CD14-positive monocyte (primary cell): Measurements from ENCODE around the gene SIGLEC12. TPM values are rescaled to one million over a fixed set of nuclear protein-coding genes. Genes with fewer than 3 reads are reported as not detected.

Experiments
- DNase-seq, 3 donors: peaks; one replicate each; pipeline ENCODE4 v3.0.0-alpha.2; 2011 to 2022
- H2AFZ ChIP-seq: 2 replicates; pipeline ENCODE4 v1.6.0; 2012; ENCODE audit warnings: mild to moderate bottlenecking, low read depth, low read length, inconsistent platforms; ENCODE audit not compliant: insufficient read depth, poor library complexity, severe bottlenecking
- H3K27ac ChIP-seq, 2 donors: 1 replicate in 1 of 2; 2 replicates in 1 of 2; pipeline ENCODE4 v1.5.1; 2012 to 2013; ENCODE audit warnings: low read length in 2 of 2, control low read depth in 1 of 2, inconsistent platforms in 1 of 2, low read depth in 1 of 2, mild to moderate bottlenecking in 1 of 2
- H3K27me3 ChIP-seq, 2 donors: one replicate each; pipeline versions ENCODE4 v1.6.0 to v1.6.1; 2011 to 2013; ENCODE audit warnings: low read length in 2 of 2; ENCODE audit not compliant: control insufficient read depth in 2 of 2, insufficient read depth in 2 of 2
- H3K36me3 ChIP-seq, 2 donors: replicated peaks in 1 of 2; 1 replicate in 1 of 2; 2 replicates in 1 of 2; pipeline versions ENCODE4 v1.5.1 to v1.6.1; 2012 to 2013; ENCODE audit warnings: low read length in 2 of 2, control low read depth in 1 of 2, inconsistent platforms in 1 of 2, mild to moderate bottlenecking in 1 of 2; ENCODE audit not compliant: insufficient read depth in 2 of 2, control insufficient read depth in 1 of 2
- H3K4me1 ChIP-seq, 2 donors: 1 replicate in 1 of 2; 2 replicates in 1 of 2; pipeline versions ENCODE4 v1.5.1 to v1.6.1; 2012 to 2013; ENCODE audit warnings: low read length in 2 of 2, control low read depth in 1 of 2, inconsistent platforms in 1 of 2, mild to moderate bottlenecking in 1 of 2, moderate library complexity in 1 of 2; ENCODE audit not compliant: insufficient read depth in 2 of 2, control insufficient read depth in 1 of 2
- H3K4me2 ChIP-seq: replicated peaks from 2 replicates; pipeline ENCODE3; 2012; ENCODE audit warnings: low read length, moderate library complexity, mild to moderate bottlenecking; ENCODE audit not compliant: poor library complexity, severe bottlenecking; ENCODE audit errors: extremely low read depth
- H3K4me3 ChIP-seq, 3 experiments: fragments of 200-600 bp in 1 of 3; sonication (generic) in 1 of 3; replicated peaks in 1 of 3; 1 replicate in 2 of 3; 2 replicates in 1 of 3; pipeline ENCODE4 v1.5.1; 2011 to 2013; ENCODE audit warnings: low read length in 3 of 3, mild to moderate bottlenecking in 3 of 3, control low read depth in 2 of 3, low read depth in 2 of 3, inconsistent platforms in 1 of 3, moderate library complexity in 1 of 3
- H3K79me2 ChIP-seq: 2 replicates; pipeline ENCODE4 v1.6.0; 2012; ENCODE audit warnings: mild to moderate bottlenecking, control low read depth, inconsistent platforms, low read length, moderate library complexity; ENCODE audit not compliant: insufficient read depth
- H3K9ac ChIP-seq: 2 replicates; pipeline ENCODE4 v1.6.0; 2017; ENCODE audit warnings: low read length, mild to moderate bottlenecking; ENCODE audit not compliant: insufficient read depth, poor library complexity, severe bottlenecking
- H3K9me3 ChIP-seq, 2 donors: replicated peaks in 1 of 2; 1 replicate in 1 of 2; 2 replicates in 1 of 2; pipeline versions ENCODE4 v1.5.1 to v1.6.1; 2012 to 2013; ENCODE audit warnings: low read length in 2 of 2, control low read depth in 1 of 2; ENCODE audit not compliant: control insufficient read depth in 1 of 2, insufficient read depth in 1 of 2
- H4K20me1 ChIP-seq: 2 replicates; pipeline ENCODE4 v1.6.0; 2012; ENCODE audit warnings: mild to moderate bottlenecking, low read length, control low read depth, moderate library complexity; ENCODE audit not compliant: insufficient read depth
- H3K27ac Mint-ChIP-seq, 7 donors: one replicate each; pipeline ENCODE4 v1.8.0; 2020; ENCODE audit warnings: mild to moderate bottlenecking in 7 of 7, mixed read lengths in 7 of 7, moderate library complexity in 6 of 7, inconsistent platforms in 2 of 7
- H3K27me3 Mint-ChIP-seq, 3 donors: one replicate each; pipeline ENCODE4 v1.8.0; 2021 to 2022; ENCODE audit warnings: low read depth in 3 of 3, mild to moderate bottlenecking in 3 of 3, mixed read lengths in 3 of 3, moderate library complexity in 3 of 3, inconsistent platforms in 1 of 3
- H3K36me3 Mint-ChIP-seq, 2 donors: one replicate each; pipeline ENCODE4 v1.8.0; 2020; ENCODE audit warnings: mixed read lengths in 2 of 2, inconsistent platforms in 1 of 2, mild to moderate bottlenecking in 1 of 2
- H3K4me1 Mint-ChIP-seq: one replicate; pipeline ENCODE4 v1.8.0; 2020; ENCODE audit warnings: mild to moderate bottlenecking, mixed read lengths
- H3K4me3 Mint-ChIP-seq, 2 donors: one replicate each; pipeline ENCODE4 v1.8.0; 2020; ENCODE audit warnings: mild to moderate bottlenecking in 2 of 2, mixed read lengths in 2 of 2, moderate library complexity in 1 of 2
- H3K9me3 Mint-ChIP-seq, 7 donors: one replicate each; pipeline ENCODE4 v1.8.0; 2020 to 2022; ENCODE audit warnings: mixed read lengths in 7 of 7, mild to moderate bottlenecking in 6 of 7, moderate library complexity in 6 of 7, inconsistent platforms in 2 of 7
- WGBS: methylation state at CpG from one replicate; pipeline ENCODE4 v1.1.5; 2013; ENCODE audit warnings: missing lambda C conversion rate; ENCODE audit not compliant: insufficient coverage; 5-methylcytosine and 5-hydroxymethylcytosine counted together
- intact Hi-C, 2 donors: fragments of 100-400 bp; cut with micrococcal nuclease; formaldehyde crosslinking; loops; one replicate each; pipeline versions ENCODE4 v1.15.0 to v1.15.1; 2023
- polyA plus RNA-seq, 3 donors: library from polyadenylated mRNA; depleted of rRNA in 1 of 3; unstranded in 2 of 3; stranded (reverse) in 1 of 3; fragments of 300-500 nt in 2 of 3; fragments of >200 nt in 1 of 3; fragmentation: Illumina TruSeq in 2 of 3; gene quantifications; 1 replicate in 2 of 3; 2 replicates in 1 of 3; pipeline ENCODE4 v1.2.3, GENCODE V29; 2012 to 2021
- TF ChIP-seq, protein P1 (sequence below): fragments of 200-600 bp; IDR thresholded peaks from one replicate; pipeline ENCODE4 v1.8.0; 2022; ENCODE audit warnings: antibody characterized with exemption, mild to moderate bottlenecking

Gene SIGLEC12
- polyA plus RNA-seq, 3 donors: 0.24 to 1.8 (median 1.3) TPM

DNA sequence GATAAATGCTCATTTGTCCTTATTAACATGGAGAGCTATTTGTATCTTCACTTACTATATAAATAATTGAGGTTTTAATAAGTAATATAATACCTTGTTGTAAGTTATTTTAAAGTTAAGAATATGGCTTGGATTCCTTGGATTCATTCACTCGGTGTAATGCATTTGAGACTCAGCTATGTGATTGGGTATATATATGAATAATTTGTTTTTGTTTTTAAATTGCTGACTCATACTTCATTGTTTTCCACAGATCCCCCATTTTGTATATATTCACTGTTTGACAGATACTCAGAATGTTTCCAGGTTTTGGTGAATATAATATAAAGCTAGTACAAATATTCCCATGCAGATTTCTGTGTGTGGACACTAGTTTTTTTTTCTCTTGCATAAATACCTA lies 30.1 kb downstream of the SIGLEC12 start:
- peaks cover 0 to 3% of the 10 kb centered on the region in 2 donors for H3K36me3 Mint-ChIP-seq
- peaks cover 3 to 5% (median 4%) of the 10 kb centered on the region in 7 donors for H3K9me3 Mint-ChIP-seq
- H2AFZ ChIP-seq: no peak overlapping the region
- H3K27me3 ChIP-seq: no peaks in the 10 kb centered on the region
- no peak overlapping the region for H3K4me3 ChIP-seq
- H3K9me3 ChIP-seq: peaks cover 0 to 2% of the 10 kb centered on the region in 2 donors
- intact Hi-C loops: loop anchor here in 1 of 2 donors (5.0 kb wide), 2 partner anchors 136 to 191 kb away; no protein-coding TSS in a partner anchor
- TF ChIP-seq, protein P1, sequence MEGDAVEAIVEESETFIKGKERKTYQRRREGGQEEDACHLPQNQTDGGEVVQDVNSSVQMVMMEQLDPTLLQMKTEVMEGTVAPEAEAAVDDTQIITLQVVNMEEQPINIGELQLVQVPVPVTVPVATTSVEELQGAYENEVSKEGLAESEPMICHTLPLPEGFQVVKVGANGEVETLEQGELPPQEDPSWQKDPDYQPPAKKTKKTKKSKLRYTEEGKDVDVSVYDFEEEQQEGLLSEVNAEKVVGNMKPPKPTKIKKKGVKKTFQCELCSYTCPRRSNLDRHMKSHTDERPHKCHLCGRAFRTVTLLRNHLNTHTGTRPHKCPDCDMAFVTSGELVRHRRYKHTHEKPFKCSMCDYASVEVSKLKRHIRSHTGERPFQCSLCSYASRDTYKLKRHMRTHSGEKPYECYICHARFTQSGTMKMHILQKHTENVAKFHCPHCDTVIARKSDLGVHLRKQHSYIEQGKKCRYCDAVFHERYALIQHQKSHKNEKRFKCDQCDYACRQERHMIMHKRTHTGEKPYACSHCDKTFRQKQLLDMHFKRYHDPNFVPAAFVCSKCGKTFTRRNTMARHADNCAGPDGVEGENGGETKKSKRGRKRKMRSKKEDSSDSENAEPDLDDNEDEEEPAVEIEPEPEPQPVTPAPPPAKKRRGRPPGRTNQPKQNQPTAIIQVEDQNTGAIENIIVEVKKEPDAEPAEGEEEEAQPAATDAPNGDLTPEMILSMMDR: no peak
- no peaks in the 10 kb centered on the region for H4K20me1 ChIP-seq
- no peak overlapping the region for H3K9ac ChIP-seq
- peaks cover 12 to 15% (median 13%) of the 10 kb centered on the region in 3 donors for H3K27me3 Mint-ChIP-seq
- no peak overlapping the region for H3K4me2 ChIP-seq
- no peak for DNase-seq
- no peaks in the 10 kb centered on the region for H3K79me2 ChIP-seq
- H3K4me3 Mint-ChIP-seq: no peak overlapping the region
- peaks cover 10 to 20% of the 10 kb centered on the region in 2 donors for H3K4me1 ChIP-seq
- no peaks in the 10 kb centered on the region for H3K36me3 ChIP-seq
- peaks cover 26% of the 10 kb centered on the region for H3K4me1 Mint-ChIP-seq
- no peak overlapping the region for H3K27ac ChIP-seq
- no CpG with 5 or more reads among the region's 1 CpG for WGBS
- no peak overlapping the region for H3K27ac Mint-ChIP-seq

DNA sequence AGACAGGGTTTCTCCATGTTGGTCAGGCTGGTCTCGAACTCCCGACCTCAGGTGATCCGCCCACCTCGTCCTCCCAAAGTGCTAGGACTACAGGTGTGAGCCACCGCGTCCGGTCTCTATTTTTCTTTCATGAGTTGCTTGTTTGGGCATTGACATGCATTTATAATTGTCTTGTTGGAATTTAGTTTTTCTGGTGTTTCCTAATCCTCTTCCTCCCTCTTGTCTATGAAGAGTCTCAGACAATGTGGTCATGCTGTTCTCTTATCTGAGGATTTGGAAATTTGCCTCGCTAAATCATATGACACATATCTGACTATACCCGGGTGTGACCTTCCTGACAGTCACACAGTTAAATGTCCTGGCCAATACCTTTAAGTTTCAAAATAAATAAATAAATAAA lies 30.6 kb downstream of the SIGLEC12 start:
- H4K20me1 ChIP-seq: no peaks in the 10 kb centered on the region
- Mint-ChIP-seq H3K27me3 (peaks cover 11 to 14% (median 11%) of the 10 kb centered on the region in 3 donors), H3K4me3 (no peak overlapping the region), H3K9me3 (peaks cover 0 to 2% (median under 1%) of the 10 kb centered on the region in 7 donors), H3K36me3 (no peaks in the 10 kb centered on the region), H3K4me1 (peaks cover 32% of the 10 kb centered on the region), H3K27ac (no peak overlapping the region)
- peaks cover 10 to 25% of the 10 kb centered on the region in 2 donors for H3K4me1 ChIP-seq
- no peaks in the 10 kb centered on the region for H3K36me3 ChIP-seq
- H3K79me2 ChIP-seq: no peaks in the 10 kb centered on the region
- no peak overlapping the region for H3K4me2 ChIP-seq
- H3K4me3 ChIP-seq: no peak overlapping the region
- no peaks in the 10 kb centered on the region for H3K9me3 ChIP-seq
- H2AFZ ChIP-seq: no peak overlapping the region
- intact Hi-C loops: loop anchor here in 1 of 2 donors (5.0 kb wide), 2 partner anchors 136 to 191 kb away; no protein-coding TSS in a partner anchor
- H3K27ac ChIP-seq: no peak overlapping the region
- TF ChIP-seq, protein P1: no peak
- no CpG with 5 or more reads among the region's 9 CpGs for WGBS
- H3K27me3 ChIP-seq: no peaks in the 10 kb centered on the region
- DNase-seq: no peak
- H3K9ac ChIP-seq: no peak overlapping the region
